Measurements from ENCODE around the gene KRTAP17-1.
"Not testable (repeated sequence)": the region's sequence is repeated elsewhere in the genome, so short reads cannot be mapped to it uniquely, and the experiment has no call there.

KRTAP17-1 gene

DNA sequence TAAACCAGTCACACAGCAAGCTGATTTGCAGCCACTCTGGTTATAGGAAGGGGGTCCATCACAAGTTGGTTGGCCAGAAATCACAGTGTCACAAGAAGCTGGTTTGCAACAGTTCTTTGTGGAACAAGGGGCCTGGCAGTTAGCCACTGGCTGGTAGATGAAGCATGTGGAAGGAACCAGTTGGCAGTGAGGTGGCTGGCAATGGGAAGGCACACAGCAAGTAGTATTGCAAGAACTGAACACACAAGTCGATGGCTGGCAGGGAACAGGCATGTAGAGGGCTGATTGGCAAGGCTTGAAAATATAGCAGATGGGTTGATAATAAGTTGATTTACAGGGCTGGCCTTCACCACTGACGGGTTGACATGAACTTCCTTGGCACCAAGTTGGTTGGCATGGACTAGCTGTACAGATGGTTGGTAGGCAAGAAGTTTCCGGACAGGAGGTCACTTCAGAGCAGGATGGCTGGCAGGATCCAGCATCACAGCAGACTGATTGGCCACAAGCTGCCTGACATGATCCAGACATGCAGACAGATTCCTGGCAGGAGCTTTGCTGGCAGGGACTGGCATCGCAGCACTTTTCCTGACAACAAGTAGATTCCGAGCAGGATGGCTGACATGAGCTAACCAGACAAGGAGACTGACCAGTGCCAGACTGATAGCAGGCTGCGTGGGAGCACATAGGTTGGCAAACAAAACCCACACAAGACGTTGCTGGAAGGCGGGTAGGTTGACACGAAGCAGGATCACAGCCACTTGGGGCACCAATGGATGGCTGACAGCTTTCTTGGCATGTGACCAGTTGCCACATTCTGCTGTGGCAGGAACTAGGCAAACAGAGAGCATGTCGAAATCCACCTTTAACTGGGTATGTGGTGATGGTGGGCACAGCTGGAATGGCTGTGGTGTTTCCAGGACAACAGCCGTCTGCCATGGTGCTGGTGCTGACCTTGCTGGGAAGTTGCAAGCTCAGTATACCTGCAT is 13.3 kb downstream of the KRTAP17-1 start, which contains the start of gene KRTAP29-1:
Gene KRTAP29-1 (minus strand): TSS at position 936 of the 986 bp plus-strand sequence. CDS start 0 bp downstream, at position 936.
- DNase-seq = no peak

DNA sequence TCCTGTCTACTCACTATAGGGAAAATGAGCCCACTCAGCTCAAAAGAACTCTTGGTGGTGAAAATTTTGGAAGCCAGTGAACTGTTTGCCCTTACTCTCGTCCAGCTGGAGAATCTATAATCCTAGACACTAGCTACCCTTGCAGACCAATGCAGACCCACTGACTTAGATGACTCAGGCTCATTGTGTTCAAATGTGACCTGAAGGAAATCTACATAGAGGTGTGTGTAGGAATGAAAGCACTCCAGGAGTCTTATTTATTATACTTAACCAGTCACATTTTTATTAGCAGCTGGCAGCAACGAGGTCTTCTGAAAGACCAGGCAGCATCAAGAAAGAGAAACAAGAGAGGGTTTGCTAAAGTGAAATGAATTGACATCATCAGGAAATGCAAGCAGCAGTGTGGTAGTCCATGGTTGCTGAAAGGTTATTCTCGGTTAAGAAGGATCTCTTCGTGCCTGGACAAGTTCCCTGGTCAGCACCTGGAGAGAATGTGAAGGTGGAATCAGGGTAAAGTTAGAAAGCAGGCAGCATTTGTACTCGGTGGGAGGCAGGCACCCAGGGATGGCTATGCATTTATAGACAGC is 14.2 kb downstream of the KRTAP17-1 start:
- no peak for DNase-seq

DNA sequence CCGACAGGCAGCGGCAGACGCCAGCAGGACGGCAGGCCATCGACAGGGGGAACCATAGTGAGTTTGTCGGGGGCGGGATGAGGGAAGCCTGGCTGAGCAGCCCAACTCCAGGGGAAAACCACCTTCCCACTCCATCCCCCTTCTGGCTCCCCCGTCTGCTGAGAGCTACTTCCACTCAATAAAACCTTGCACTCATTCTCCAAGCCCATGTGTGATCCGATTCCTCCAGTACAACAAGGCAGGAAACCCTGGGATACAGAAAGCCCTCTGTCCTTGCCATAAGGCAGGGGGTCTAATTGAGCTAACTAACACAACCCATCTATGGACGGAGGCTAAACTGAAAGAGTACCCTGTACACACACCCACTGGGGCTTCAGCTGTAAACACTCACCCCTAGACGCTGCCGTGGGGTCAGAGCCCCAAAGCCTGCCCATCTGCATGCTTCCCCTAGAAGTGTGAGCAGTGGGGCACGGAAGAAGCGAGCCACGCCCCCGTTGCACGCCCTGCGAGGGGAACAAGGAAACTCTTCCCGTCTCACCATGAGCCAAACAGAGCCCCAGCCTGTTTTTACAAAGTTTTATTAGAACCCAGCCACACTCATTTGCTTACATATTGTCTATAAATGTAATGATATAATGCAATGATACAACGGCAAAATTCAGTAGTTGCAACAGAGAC is 16.9 kb downstream of the KRTAP17-1 start:
- DNase-seq = no peak

DNA sequence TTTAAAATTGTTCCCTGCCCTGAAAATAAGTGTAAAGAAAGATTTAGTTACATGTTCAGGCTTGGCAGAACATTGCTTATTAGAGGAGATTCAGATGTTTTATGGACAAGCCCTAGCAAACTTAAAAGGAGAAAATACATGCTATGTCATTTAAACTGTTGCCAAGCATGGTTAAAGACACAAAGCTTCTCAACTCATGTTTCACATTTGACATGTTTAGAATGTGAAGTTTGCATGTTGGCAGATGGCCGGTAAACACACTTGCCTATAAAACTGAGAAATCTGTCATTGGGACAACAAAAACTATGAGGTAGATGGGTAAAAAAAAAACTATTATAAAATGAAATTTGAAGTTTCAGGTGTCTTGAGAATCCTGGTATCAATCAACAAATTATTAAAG is 18.7 kb downstream of the KRTAP17-1 start:
- DNase-seq = no peak

DNA sequence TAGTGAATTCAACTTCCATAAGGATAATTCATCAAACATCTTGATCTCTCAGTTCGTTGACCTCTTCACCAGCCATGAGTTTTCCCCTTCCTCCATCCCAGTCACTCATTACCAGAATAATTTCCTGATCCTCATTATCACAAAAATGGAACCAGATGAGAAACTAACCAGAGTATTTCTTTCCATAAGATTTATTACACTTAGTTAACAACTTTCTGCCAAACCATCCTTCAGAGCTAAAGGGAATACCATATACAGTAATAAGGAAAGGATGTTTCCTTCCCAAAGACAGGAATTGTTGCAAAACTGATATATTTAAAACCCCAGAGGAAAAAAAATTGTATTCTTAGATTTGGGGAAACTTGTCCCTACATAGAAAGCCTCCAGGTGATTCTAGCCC is 21.5 kb downstream of the KRTAP17-1 start:
- no peak for DNase-seq

DNA sequence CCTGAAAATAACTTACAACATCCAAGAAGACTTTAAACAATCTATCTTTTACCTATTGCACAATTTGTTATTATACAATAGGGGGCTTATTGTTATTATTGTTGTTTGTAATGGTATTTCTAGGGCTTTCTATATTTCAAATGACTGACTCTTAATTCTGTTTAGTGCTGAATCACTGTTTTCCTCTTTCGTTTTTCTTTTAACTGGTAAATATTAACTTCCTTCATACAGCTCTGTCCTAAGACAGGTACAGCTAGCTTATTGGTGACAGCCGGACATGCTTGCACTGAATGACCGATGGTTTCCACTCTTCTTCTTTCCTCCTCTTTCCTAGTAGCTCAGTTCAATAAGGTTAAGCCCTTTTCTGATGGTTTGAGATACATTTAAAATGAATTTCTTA is 28.5 kb downstream of the KRTAP17-1 start:
- no peak for DNase-seq

DNA sequence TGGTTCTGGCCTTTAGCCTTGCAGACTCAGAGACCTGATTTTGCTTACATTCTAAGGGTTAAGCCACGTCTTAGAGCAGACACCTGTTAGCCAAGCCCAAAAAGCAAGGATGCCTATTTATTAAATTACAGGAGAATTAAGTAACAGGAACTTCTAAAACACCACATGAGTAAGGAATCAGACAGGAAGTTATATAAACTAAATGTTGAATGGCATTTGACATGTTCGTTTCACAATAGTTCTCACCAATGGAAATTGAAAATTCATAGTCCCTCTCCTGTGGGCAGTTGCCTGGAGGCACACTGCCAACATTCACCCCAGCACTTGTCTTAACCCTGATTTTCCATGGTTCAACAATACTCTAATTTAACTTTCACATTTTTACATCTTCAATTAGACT is 31.0 kb downstream of the KRTAP17-1 start:
- no peak for DNase-seq

DNA sequence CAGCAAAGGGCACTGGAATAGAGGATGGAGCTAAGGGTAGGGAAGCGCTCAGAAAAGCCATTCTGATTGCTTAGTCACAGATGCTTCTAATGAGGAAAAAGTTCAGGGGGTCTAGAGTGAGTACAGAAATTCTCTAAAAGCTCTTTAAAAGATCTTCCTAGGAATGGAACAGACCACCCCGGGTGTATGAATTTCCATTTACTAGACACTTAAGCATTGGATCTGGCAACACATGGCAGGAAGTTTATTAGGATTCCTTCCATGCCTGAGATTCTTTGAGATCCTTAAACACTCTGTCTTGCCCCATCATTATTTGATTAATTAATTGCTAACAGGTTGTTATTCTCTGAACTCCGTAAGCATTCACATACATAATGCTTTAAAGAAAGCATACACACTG is 31.5 kb downstream of the KRTAP17-1 start:
- DNase-seq = no peak

DNA sequence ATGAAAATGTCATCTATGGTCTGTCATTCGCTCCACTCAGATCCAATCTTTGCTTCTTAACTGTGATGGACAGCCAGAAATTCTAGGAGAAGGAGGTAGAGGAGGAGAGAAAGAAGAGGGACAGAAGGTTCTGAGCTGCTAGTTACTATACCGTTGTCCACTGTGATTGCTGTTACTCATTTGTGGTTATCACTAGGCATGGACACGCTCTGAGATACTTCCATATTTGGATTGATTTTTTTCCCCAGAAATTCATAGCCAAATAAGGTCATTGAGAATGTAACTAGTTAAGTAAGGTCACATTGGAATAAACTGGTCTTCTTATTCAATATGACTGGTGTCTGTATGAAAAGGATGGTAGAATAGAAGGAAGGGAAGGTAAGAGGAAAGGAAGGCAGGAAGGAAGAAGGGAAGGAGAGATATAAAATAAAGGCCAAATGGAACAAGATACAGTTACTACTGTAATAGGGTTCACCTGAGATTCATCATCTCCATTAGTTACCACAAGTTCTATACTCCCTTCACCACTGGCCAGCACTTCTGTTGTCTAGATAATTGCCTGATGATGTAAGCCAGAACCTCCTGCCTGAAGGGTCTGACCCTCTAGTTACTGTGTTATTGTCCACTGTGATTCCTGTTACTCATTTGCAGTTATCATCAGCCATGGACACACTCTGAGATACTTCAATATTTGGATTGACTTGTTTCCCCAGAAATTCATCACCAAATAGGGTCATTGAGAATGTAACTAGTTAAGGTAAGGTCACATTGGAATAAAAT is 37.1 kb downstream of the KRTAP17-1 start:
- no peak for DNase-seq

DNA sequence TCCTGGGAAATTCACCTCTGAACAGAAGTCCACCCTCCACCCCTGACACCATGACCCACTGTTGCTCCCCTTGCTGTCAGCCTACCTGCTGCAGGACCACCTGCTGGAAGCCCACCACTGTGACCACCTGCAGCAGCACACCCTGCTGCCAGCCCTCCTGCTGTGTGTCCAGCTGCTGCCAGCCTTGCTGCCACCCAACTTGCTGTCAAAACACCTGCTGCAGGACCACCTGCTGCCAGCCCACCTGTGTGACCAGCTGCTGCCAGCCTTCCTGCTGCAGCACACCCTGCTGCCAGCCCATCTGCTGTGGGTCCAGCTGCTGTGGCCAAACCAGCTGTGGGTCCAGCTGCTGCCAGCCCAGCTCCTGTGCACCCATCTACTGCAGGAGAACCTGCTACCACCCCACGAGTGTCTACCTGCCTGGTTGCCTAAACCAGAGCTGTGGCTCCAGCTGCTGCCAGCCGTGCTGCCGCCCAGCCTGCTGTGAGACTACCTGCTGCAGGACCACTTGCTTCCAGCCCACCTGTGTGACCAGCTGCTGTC is 39.8 kb downstream of the KRTAP17-1 start, which contains the start of gene KRTAP9-7:
Gene KRTAP9-7 (plus strand): TSS at position 51 of the 543 bp plus-strand sequence. CDS start 0 bp downstream, at position 51.
- DNase-seq = not testable (repeated sequence)

DNA sequence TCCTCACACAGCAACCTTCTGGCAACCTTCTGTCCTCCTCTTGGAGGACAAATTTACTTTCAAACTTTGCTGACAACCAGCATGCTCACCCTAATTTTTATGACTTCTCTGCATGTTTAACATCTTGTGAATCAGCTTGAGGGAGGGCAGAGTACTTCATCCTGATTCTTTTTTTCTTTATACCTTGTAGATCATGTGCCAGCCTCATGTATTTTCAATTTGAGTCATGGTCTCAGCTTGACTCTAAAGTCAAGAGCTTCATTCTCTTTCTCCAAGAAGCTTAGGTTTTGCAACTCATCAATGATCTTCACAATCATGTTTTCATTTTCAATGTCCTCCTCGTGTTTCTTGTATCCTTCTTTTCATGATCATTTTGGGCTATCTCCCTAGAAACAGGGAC is 43.7 kb downstream of the KRTAP17-1 start:
- no peak for DNase-seq

DNA sequence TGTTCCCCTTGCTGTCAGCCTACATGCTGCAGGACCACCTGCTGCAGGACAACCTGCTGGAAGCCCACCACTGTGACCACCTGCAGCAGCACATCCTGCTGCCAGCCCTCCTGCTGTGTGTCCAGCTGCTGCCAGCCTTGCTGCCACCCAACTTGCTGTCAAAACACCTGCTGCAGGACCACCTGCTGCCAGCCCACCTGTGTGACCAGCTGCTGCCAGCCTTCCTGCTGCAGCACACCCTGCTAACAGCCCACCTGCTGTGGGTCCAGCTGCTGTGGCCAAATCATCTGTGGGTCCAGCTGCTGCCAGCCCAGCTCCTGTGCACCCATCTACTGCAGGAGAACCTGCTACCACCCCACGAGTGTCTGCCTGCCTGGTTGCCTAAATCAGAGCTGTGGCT is 44.2 kb downstream of the KRTAP17-1 start:
- not testable (repeated sequence) for DNase-seq

DNA sequence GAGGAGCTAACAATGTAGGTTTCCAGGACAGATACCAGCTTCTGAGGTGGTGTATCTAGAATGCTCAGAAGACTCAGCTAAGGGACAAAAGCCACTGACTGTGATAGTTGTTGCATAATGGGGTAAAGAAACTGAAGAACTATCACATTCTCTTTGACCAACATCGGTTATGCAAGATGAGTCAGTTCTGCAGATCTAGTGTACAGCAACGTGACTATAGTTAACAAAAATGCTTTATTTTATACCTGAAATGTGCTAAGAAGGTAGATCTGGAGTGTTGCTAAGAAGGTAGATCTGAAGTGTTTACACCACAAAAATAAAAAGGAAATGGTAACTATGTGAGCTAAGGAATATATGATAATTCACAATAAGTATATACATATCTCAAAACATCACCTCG is 47.8 kb downstream of the KRTAP17-1 start:
- no peak for DNase-seq

DNA sequence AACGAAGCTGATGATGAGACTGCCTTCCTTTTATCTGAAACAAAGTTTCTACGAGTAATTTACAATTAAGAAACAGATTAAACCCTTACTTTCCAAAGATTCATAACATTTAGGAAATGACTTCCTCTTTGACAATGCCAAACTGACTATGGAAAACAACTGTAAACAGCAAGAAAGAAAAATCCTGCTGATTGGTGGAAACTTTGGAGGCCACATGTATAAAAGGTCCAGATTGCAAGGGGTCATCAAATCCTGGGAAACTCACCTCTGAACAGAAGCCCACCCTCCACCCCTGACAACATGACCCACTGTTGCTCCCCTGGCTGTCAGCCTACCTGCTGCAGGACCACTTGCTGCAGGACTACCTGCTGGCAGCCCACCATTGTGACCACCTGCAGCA is 50.4 kb downstream of the KRTAP17-1 start, which contains the start of gene KRTAP9-6:
Gene KRTAP9-6 (plus strand): TSS at position 301 of the 400 bp plus-strand sequence. CDS start 0 bp downstream, at position 301.
- DNase-seq = no peak
